Measurements from ENCODE around the gene ST6GAL1.

Gene ST6GAL1

DNA sequence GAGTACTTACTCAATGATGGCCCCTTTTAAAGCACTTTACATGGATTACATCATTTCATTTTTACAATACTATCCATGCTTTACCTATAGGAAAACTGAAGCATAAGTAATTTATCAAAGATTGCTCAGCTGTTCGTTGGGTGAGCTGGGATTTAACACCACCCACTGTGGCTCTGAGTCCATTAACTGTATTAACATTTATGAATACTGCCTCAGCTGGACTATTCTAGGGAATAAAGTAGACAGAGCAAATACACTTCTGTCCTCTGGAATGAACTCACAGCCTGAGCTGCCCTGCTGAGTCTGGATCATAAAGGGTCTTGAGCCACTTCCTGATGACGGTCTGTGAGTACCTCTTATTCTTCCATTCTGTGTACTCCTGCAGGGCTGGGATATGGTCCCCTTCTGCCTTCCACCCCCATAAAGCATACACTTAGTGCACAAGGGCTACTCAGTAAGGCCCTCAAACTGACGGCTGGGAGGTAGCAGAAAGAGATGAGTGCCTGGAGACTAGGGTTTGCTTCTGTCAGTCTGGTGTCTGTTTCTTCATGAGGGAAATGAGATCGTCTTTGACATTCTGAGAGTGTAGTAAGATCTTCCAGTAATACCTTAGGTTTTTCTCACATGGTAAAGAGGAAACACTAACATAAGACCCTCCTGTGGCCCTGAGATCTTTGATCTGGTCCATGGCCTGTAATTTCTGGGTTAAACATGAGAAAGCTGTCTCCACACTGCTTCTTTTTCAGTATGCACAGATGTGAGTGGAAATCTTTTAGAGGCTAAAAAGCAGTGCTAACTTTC, 12.6 kb upstream of the ST6GAL1 start:
- no peak for DNase-seq

GRCh38 chr3:186920301-186920700, 10.0 kb upstream of the ST6GAL1 start:
- no peak for DNase-seq

- DNase-seq: no peak
Measured at GRCh38 chr3:186920796-186921195, 9.5 kb upstream of the ST6GAL1 start.

DNA sequence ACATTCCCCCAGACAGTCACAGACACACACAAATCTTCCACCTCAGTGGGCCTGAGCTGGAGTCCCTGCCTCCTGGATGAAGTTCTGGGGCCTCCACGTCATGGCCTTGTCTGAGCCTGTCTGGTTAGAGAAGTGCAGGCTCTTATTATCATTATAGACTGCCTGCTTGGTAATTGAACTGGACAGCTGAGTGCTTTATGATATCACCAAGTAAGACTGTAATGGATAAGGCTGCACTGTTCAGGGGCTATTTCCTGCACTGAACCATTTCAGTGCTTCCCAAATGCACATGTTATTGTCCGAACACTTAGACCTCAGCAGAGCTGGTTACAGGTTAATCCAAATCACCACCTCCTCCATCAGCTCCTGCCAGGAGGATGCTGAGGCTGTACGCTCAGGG, 8.7 kb upstream of the ST6GAL1 start:
- DNase-seq: no peak

GRCh38 chr3:186922224-186922623, 8.1 kb upstream of the ST6GAL1 start:
- DNase-seq: no peak

- DNase-seq: no peak
Measured at GRCh38 chr3:186922790-186923189, 7.5 kb upstream of the ST6GAL1 start.

GRCh38 chr3:186923241-186923640, 7.1 kb upstream of the ST6GAL1 start:
- no peak for DNase-seq

- no peak for DNase-seq
Measured at GRCh38 chr3:186925826-186926225, 4.5 kb upstream of the ST6GAL1 start.

DNA sequence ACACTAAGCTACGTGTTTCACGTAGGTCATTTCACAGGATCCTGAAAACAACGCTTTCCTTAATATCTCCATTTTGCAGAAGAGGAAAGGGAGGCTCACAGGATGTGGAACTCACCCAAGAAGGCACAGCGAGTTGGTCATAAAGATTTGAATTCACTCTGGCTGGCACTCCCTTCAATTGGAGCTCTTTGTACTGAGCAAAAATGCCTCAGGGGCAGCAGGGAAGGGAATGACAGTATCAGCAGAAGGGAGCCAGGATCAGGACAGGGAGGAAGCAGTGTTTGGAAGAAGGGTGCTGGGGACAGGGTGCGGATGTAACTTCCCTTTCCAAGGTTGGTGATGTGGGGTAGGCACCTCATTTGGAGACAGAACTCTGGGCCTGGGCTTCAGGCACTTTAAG, 1.1 kb upstream of the ST6GAL1 start:
- DNase-seq: no peak

- DNase-seq: no peak
Measured at GRCh38 chr3:186929685-186930084, 641 bp upstream of the ST6GAL1 start.

DNA sequence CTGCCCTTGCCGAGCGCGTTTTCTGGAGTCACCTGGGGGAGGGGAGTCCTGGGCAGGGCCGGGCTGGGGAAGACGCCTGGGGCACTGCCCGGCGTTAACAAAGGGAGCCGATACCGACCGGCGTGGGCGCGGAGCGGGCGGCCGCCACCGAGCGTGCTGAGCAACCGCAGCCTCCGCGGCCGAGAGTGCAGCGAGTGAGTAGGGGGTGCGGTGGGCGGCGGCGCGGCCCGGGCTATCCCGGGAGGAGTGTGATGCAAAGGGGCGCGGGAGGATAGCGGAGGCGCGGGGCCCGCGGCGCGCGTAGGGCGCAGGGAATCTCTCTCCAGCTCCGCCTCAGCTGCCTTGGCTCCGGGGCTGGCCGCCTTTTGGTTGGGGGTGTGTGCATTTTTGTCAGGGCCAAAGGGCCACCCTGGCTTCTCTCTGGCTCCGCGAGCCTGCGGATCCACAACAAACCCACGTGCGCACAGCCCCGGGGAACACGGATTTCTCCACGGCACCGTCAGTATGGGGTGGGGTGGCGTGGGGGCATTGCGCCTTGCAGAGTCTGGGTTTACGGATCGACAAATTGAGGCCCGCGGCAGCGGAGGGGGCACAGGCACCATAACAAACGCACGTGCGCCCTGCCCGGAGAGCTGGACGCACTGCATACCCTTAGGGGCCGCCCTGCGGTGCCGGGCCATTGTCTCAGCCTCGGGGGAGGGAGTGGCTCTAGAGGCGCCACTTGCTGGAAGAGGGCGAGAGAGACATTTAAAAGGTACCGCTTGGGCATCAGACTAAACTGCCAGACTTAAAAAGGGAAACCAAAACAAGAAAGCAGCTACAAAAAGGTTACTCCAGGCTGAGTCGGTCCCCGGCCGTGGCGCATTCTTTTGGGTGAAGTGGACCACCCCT, 560 bp downstream of the ST6GAL1 start:
- peak; percentile 79 for DNase-seq

DNA sequence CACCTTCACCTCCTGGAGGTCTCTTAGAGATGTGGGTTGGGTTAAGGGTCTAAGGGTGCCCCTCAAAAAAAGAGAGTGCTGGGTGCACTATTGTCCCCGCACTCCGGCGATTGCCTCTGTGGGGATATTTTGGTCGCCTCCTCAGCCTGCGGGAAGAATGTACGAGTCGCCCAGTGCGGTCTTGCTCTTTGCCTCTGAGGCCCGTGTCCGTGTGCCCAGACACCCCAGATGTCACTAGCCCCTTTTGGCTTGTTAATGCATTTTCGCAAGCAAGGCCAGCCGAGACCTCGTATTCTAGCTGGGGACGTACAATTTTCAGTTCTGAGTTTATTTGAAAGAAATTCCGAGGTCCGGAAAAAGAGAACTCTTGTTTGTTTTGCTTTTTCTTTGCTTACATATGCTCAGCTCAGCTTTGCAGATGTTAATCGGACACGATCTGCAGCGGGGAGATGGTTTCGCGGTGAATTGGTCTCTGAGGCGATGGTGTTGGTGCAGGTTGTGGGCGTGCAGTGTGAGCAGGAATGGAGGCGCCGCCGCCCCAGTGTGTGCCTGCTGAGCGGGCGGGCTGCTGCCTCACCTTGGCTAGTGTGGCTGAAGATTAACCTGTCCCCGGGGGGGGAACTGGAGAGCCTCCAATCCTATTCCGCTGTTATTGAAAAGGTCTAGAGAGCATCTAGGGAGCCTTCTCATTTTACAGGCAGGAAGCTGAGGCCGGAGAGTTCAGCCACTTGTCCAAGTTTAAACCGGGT, 1.4 kb downstream of the ST6GAL1 start:
- peak; percentile 76 for DNase-seq

DNA sequence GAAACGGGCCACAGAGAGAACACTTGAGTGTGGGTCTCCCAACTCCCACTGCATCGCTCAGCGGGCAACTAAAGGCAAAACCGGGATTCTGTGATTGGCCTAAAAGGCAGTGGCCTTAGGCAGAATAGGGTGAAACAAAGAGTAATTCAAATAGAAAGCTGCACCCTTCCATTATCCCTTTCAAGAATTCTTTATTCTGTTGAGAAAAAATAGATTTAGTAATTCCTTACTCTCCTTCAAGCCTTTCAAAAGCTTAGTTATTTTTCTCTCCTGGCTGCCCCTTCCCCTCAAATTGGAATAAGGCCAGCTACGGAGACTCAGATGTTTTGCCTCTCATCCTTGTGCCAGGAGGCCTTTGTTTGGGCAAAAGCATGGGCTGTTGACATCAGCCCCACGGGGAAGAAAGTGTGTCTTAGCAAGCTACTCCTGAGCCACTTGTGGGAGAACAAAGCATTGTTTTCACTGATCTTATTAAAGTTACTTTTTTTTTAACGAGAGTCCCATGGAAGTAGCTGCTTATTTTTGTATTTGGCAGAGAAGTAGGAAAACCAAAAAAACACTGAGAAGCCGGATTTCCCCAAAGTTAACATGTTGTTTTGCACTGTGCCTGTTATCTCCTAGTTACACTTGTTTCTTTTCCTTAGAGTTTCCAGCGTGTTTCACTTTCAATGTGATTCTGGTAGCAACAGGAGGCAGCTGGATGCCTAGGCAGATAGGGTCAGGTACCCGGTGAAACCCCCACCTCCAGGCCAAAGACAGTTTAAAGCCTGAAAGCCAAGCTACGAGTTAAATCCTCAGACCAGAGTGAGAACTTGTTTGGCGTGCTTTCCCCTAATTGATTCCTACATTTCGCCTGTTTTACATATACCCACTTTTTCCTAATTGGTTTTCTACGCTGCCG, 2.2 kb downstream of the ST6GAL1 start:
- DNase-seq: no peak

- no peak for DNase-seq
Measured at GRCh38 chr3:186933816-186934215, 3.5 kb downstream of the ST6GAL1 start.

DNA sequence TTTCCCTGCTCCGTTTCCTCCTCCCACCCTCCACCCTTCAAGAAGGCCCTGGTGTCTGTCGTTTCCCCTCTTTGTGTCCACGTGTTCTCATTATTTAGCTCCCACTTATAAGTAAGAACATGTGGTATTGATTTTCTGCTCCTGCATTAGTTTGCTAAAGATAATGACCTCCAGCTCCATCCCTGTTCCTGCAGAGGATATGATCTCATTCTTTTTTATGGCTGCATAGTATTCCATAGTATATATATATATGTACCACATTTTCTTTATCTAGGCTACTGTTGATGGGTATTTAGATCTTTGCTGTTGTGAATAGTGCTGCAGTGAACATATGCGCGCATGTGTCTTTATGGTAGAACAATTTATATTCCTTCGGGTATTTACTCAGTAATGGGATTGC, 4.8 kb downstream of the ST6GAL1 start:
- no peak for DNase-seq

DNA sequence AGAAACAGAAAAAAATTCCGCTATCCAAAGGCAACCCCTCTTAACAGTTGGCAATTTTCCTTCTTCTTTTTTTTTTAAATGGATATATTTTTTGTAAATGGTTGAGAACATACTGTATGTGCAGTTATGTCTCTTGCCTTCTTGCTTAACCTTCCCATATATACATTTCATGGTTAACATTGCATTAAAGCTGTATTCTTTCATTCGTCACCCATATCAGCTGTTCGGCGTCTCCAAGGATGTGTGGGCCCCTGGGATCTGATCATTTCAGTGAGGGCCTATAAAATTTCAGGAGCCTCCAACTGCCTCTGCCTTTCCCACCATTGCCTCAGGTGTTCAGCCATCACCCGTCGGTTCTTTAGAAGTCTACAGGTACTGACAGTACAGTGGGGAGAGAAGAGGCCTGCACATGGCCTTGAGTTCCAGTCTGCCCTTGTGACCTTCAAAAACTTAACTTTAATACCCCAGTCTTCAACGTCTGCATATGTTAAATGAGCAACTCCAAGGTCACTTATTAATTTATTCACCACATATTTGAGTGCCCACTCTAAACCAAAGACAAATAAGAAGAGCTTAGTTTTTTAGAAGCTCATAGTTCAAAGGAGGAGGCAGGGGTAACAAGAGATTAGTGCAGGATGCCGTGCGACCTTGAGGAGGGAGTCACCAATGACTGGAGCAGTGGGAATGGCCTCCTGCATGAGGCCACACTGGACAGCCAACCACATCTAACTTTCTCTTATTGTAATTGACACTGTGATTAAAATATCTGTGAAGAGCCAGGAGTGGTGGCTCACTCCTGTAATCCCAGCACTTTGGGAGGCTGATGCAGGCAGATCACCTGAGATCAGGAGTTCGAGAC, 6.9 kb downstream of the ST6GAL1 start:
- DNase-seq: no peak

DNA sequence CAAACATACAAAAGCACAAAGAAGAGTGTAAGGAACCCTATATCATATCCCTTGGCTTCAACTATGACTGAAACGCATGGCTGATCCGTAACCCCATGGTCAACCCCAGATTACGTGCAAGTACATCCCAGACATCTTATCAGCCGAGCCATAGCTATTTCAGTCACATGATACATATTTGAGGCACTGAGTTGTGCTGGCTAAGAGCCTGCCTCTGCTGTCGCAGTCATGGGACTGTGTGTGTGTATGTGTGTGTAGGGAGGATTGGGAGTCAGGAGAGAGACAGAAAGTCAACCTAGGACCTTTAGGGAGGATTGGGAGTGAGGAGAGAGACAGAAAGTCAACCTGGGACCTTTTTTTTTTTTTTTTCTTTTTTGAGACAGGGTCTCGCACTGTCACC, 8.4 kb downstream of the ST6GAL1 start:
- DNase-seq: no peak

DNA sequence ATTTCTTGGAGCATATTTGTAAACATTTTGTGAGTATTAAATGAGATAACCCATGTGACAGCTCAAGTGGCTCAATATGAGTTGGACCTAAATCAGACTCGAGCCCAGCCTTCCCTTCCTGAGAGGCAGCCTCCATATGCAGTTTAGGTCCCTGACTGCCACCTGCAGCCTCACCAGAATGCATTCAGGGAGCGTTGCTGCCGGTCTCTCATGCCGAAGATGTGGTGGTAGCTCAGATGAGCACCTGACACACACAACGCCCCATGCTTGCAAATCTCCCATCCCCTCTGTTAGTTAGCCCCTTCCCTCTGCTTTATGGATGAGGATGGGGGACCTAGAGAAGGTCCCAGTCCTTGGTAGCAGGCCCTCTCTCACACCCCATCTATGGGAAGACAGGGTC, 9.2 kb downstream of the ST6GAL1 start:
- no peak for DNase-seq

GRCh38 chr3:186940967-186941366, 10.6 kb downstream of the ST6GAL1 start:
- DNase-seq: no peak

GRCh38 chr3:186942168-186942567, 11.8 kb downstream of the ST6GAL1 start:
- DNase-seq: no peak

GRCh38 chr3:186945255-186945823, 15.0 kb downstream of the ST6GAL1 start:
- DNase-seq: no peak
